Activated CD8-positive, alpha-beta T cell treated with anti-CD3 and anti-CD28 coated beads, Interleukin-2, amount 10 ng/mL, durations not matched to agents 7 days and 5 days (primary cell): ENCODE results near the gene FAM47E. TPM values are rescaled to one million over a fixed set of nuclear protein-coding genes. Genes with fewer than 3 reads are reported as not detected.

Experiments
- ATAC-seq: fragments of 150-1000 bp; cut with Tn5 transposase; one replicate; pipeline ENCODE4 v1.10.0; 2021; ENCODE audit warnings: moderate library complexity
- CTCF ChIA-PET: fragments of 350-600 bp; sonication (Branson Sonifier 250); formaldehyde crosslinking; loops from one replicate; lab custom pipeline; 2021; ENCODE audit warnings: antibody characterized with exemption; lab: Charles Lee
- POLR2A ChIA-PET: fragments of 350-600 bp; sonication (Branson Sonifier 250); formaldehyde crosslinking; loops from one replicate; lab custom pipeline; 2021; ENCODE audit warnings: antibody characterized with exemption; lab: Charles Lee
- DNase-seq: peaks from one replicate; pipeline ENCODE4 v3.0.0-alpha.2; 2020
- H3K27ac Mint-ChIP-seq: one replicate; pipeline ENCODE4 v1.8.0; 2021; ENCODE audit warnings: mild to moderate bottlenecking, mixed read lengths
- H3K27me3 Mint-ChIP-seq: one replicate; pipeline ENCODE4 v1.8.0; 2021; ENCODE audit warnings: low read depth, mixed read lengths
- H3K36me3 Mint-ChIP-seq: one replicate; pipeline ENCODE4 v1.8.0; 2021; ENCODE audit warnings: low read depth, mixed read lengths
- H3K4me1 Mint-ChIP-seq: one replicate; pipeline ENCODE4 v1.8.0; 2021; ENCODE audit warnings: low read depth, mixed read lengths
- H3K4me3 Mint-ChIP-seq: one replicate; pipeline ENCODE4 v1.8.0; 2021; ENCODE audit warnings: mild to moderate bottlenecking, mixed read lengths
- H3K9me3 Mint-ChIP-seq: one replicate; pipeline ENCODE4 v1.8.0; 2022; ENCODE audit warnings: mixed read lengths; ENCODE audit not compliant: insufficient read depth
- total RNA-seq, 2 experiments: library from RNA; stranded (reverse); gene quantifications; one replicate each; pipeline ENCODE4 v1.2.3, GENCODE V29; 2021

Gene FAM47E
- total RNA-seq, 2 experiments from 2014 or later, result not detected

DNA sequence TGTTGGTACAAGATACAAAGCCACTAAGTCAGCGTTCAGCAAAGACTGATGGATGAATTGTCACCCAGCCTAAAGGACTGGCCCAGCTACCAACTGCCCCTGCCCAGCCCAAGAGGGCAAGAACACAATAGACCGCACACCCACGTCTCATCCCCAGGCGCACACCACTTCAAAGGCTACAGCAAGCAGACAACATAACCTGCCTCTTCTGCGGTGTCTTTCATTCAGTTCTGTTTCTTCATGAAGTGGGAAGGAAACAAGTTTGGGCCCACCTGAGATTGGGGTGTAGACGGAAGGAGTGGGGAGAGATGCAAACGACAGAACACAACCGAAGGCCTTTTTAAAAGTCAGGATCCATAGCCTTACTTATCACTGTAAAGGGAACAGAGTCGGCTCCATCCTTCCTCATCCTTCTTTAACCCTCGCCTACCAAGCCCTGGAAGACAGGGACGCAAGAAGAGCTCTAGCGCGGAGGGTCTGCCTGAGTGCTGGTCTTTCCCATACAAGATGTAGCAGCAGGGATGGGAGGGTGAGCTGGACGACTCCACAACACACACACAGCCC, 38.6 kb upstream of the FAM47E start:
- H3K27me3 Mint-ChIP-seq, result peaks cover 21% of the 10 kb centered on the region
- no peaks in the 10 kb centered on the region for H3K9me3 Mint-ChIP-seq
- peak overlapping the region; percentile 87 for H3K27ac Mint-ChIP-seq
- H3K36me3 Mint-ChIP-seq, result no peaks in the 10 kb centered on the region
- ChIA-PET CTCF (interaction anchor here (1.2 kb wide), 1 partner anchor 13 kb away, joined by 4 read pairs; no protein-coding TSS in a partner anchor), POLR2A (interaction anchor here (0.8 to 1.7 kb wide), 3 partner anchors 9 to 65 kb away, joined by 3 to 6 read pairs (median 4); partner anchors contain the start of gene NUP54)
- peak overlapping the region; percentile 74 for H3K4me3 Mint-ChIP-seq
- H3K4me1 Mint-ChIP-seq, result peaks cover 29% of the 10 kb centered on the region
- ATAC-seq, result peak; percentile 23
- DNase-seq, result peak; percentile 59

DNA sequence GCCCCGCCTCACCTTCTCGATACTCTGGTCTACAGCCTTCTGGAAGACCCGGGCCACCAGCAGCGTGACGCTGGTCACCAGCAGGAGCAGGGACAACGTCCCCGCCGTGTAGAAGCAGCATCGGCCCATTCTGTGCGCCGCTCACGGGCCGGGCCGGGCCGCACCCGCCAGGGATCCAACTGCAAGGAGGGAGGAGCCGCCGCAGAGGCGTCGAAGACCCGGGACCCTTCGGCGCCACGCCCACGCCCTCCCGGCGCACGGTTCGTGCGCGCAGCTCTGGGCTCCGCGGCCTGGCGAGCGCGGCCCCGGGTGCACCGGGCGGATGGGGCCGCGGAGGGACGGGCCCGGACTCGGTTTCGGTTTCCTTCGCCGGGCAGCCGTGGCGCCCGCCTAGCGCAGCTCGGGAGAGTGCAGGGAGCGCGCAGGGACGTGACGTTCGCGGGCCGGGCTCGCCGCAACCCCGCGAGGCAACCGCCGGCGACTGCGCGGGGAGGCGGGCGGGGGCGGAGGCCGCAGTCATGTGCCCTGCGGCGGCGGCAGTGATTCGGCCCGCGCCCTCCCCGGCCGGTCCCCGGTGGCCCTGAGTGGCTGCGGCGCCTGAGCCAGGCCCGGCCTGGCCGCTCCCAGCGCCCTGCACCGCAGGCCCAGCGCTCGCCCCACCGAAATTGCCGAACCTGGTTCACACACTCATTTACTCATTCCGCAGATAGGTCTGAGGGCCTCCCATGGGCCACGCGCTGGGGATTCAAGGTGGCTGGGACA, 37.9 kb upstream of the FAM47E start, which contains the start of gene SCARB2:
SCARB2 (minus strand) TSS at position 410 of the 762 bp plus-strand sequence; CDS start at position 129, 281 bp downstream.
- Mint-ChIP-seq H3K9me3 (no peaks in the 10 kb centered on the region), H3K4me3 (peak within 1 kb of the TSS; percentile 74), H3K27ac (peak within 1 kb of the TSS; percentile 87), H3K36me3 (no peaks in the 10 kb centered on the region), H3K4me1 (peaks cover 28% of the 10 kb centered on the region), H3K27me3 (peaks cover 21% of the 10 kb centered on the region)
- DNase-seq, result peak; percentile 69
- peak; percentile 86 for ATAC-seq
- POLR2A ChIA-PET, result interaction anchor here (0.8 to 1.7 kb wide), 3 partner anchors 10 to 65 kb away, joined by 3 to 6 read pairs (median 4); partner anchors contain the start of gene NUP54
- CTCF ChIA-PET, result interaction anchor here (1.2 kb wide), 1 partner anchor 14 kb away, joined by 4 read pairs; no protein-coding TSS in a partner anchor

DNA sequence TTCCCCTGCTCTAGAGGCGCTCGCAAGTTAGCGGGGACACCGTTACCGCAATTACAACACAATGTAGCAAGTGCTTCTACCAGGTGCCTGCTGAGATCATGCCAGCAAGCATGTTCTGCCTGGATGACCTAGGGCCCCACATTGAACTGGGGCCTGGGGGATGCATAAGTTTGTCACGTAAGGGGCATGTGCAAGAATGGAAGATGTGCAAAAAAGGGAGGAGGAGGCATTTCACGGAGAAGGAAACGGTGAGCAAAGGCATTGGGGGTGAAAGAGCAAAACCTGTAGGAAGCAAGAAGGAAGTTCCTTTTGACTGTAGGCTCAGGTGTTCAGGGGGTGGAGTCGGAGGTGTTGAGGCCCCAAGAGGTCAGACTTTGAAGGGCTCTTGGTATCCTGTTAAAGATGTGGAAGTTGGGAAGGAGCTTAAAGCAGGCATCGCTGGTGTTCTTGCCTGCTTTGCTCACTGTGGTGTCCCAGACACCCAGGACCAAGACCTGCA, 37.3 kb upstream of the FAM47E start:
- no peaks in the 10 kb centered on the region for H3K36me3 Mint-ChIP-seq

DNA sequence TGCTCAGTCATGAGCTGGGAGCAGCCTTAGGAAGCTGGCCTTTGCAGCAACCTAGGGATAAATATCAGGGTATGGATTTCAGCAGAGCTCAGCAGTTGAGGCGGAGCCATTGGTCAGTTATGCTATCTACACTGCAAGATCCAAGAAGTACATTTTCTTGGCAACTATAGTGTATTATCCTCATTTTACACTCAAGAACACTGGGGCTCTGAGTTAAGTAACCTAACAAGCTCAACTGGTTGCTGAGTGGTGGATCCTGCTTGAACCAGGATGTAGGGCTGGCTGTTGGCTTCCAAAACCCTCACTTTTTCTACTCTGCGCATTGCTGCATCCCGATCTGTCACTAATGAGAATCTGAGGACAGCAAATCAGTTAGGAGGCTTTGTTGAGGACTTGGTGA, 36.4 kb upstream of the FAM47E start:
- ATAC-seq (no peak), DNase-seq (no peak)
- H3K9me3 Mint-ChIP-seq, result no peaks in the 10 kb centered on the region
- H3K36me3 Mint-ChIP-seq, result no peaks in the 10 kb centered on the region
- ChIA-PET POLR2A (no interaction called here), CTCF (interaction anchor here (1.6 kb wide), 1 partner anchor 36 kb away, joined by 5 read pairs; no protein-coding TSS in a partner anchor)
- H3K4me3 Mint-ChIP-seq, result no peak overlapping the region
- H3K4me1 Mint-ChIP-seq, result peaks cover 33% of the 10 kb centered on the region
- H3K27ac Mint-ChIP-seq, result no peak overlapping the region
- peaks cover 21% of the 10 kb centered on the region for H3K27me3 Mint-ChIP-seq

More for the DNA sequence above, 37.3 kb upstream of the FAM47E start:
- ChIA-PET CTCF (interaction anchor here (1.2 to 1.6 kb wide), 2 partner anchors 14 to 35 kb away, joined by 4 to 5 read pairs; no protein-coding TSS in a partner anchor), POLR2A (interaction anchor here (1.1 kb wide), 1 partner anchor 15 kb away, joined by 3 read pairs; no protein-coding TSS in a partner anchor)
- H3K4me3 Mint-ChIP-seq, result peak overlapping the region; percentile 73
- H3K9me3 Mint-ChIP-seq, result no peaks in the 10 kb centered on the region
- peaks cover 21% of the 10 kb centered on the region for H3K27me3 Mint-ChIP-seq
- peak overlapping the region; percentile 78 for H3K27ac Mint-ChIP-seq
- no peak for ATAC-seq
- no peak for DNase-seq
- peaks cover 27% of the 10 kb centered on the region for H3K4me1 Mint-ChIP-seq

DNA sequence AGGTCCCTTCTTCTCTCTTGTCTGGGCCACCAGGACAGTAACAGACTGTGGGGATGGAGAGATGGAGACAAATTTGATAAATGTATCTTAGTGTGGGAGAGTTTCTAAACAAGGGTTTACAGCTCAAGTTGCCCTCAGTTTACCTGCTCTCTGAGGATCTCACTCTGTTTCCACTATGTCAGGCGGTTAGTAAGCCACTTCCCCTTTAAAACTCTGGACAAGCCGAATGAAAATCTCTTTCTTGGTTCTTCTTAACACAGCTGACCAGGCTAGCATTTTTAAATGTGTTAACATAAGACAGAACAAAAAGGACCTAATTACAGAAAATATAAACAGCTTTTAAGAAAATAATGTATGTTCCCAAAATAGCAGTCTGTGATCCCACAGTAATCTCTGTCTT, 35.0 kb upstream of the FAM47E start:
- ChIA-PET CTCF (interaction anchor here (1.9 kb wide), 1 partner anchor 37 kb away, joined by 4 read pairs; no protein-coding TSS in a partner anchor), POLR2A (no interaction called here)
- ATAC-seq (no peak), DNase-seq (no peak)
- Mint-ChIP-seq H3K27me3 (peaks cover 21% of the 10 kb centered on the region), H3K9me3 (no peaks in the 10 kb centered on the region), H3K36me3 (no peaks in the 10 kb centered on the region), H3K4me1 (peaks cover 33% of the 10 kb centered on the region), H3K4me3 (no peak overlapping the region), H3K27ac (no peak overlapping the region)

DNA sequence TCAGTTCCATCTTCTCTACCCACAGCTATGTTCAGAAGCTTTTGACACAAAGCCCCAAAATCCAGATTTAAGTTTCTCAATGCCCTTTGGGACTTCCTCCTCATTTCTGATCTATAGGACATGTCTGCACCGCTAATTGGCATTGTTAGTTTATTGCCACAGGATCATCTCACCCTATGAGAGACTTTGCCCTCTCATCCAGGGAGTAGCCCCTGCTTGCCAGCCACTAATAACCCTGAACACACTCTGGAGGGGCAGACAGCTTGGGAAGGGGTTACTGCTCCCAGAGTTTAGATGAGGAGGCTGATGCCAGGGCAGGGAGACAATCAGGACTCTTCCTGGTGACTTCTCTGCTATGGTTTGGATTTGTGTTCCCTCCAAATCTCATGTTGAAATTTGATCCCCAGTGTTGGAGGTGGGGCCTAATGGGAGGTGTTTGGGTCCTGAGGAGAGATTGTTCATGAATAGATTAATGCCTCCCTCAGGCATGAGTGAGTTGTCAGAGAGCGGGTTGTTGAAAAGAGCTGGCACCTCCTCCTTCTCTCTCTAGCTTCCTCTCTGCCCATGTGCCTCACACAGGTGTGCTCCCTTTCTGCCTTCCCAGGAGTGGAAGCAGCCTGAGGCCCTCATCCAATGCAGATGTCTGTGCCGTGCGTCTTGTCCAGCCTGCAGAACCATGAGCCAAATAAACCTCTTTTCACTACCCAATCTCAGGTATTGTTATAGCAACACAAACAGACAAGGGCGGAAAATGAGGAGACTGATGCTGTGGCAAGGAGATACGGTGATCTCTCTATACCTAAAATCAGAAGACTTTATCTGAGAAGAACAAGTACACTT, 34.3 kb upstream of the FAM47E start:
- H3K4me3 Mint-ChIP-seq, result no peak overlapping the region
- peaks cover 30% of the 10 kb centered on the region for H3K4me1 Mint-ChIP-seq
- ATAC-seq (no peak), DNase-seq (no peak)
- H3K27me3 Mint-ChIP-seq, result peaks cover 21% of the 10 kb centered on the region
- ChIA-PET CTCF (interaction anchor here (1.5 to 1.9 kb wide), 2 partner anchors 16 to 38 kb away, joined by 3 to 4 read pairs; no protein-coding TSS in a partner anchor), POLR2A (no interaction called here)
- H3K36me3 Mint-ChIP-seq, result no peaks in the 10 kb centered on the region
- no peaks in the 10 kb centered on the region for H3K9me3 Mint-ChIP-seq
- no peak overlapping the region for H3K27ac Mint-ChIP-seq

DNA sequence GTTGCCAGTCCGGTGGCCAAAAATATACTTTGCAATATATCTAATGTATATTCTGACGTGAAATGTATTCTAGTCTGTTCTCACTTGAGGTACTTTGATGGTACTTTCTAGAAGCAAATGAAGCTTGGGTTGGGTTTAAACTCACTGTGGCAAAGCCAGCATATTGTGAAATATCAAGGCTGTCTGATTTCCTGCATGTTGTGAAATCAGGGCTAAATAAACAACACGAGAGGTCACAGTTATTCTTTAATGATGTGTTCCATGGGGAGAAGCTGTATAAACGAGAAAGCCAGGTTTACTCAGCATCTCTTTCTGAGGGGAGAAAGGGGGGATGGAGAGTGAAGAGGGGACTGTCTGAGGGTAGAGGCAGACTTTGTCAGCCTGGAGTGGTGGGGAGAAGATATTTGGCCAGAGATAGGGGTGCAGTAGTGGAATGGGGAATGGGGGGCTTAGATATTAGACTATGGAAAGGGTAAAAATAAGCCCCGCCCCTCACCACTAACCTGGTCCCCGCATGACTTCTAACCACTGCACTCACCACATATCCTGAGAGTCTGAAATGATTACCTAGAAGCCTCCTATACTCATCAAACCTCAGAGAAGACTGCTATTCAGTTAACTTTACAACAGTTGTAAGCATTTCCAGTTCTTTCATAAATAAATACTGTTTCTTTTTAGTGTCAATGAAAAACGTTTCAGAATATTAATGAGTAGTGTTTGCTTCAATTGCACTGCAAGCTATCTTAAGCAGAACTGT, 32.0 kb upstream of the FAM47E start:
- Mint-ChIP-seq H3K4me3 (no peak overlapping the region), H3K27ac (no peak overlapping the region), H3K9me3 (no peaks in the 10 kb centered on the region), H3K36me3 (no peaks in the 10 kb centered on the region), H3K27me3 (peaks cover 16% of the 10 kb centered on the region), H3K4me1 (peaks cover 12% of the 10 kb centered on the region)
- CTCF ChIA-PET, result no interaction called here
- ATAC-seq (no peak), DNase-seq (no peak)
- POLR2A ChIA-PET, result no interaction called here

DNA sequence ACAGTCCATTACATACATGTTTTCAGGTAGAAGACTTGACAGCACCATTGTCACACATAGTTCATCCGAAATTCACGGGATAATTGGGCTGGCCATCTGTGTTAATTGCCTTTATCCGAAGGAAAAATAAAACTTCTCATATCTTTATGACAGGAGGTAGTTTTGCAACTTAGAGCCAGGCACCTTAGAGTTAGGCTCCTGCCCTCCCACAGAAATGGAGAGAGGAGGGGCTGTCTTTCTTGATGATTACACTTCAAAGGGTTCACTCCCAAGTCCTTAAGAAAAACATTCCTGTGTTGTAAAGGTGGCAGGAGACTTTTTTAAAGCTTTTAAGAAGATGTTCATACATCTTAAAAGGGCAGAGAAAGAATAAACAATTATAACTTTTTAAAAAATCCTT, 27.4 kb upstream of the FAM47E start:
- peaks cover 7% of the 10 kb centered on the region for H3K4me1 Mint-ChIP-seq
- peaks cover 7% of the 10 kb centered on the region for H3K9me3 Mint-ChIP-seq
- H3K27me3 Mint-ChIP-seq, result peaks cover 3% of the 10 kb centered on the region
- no peak for ATAC-seq
- POLR2A ChIA-PET, result no interaction called here
- H3K4me3 Mint-ChIP-seq, result no peak overlapping the region
- no peak overlapping the region for H3K27ac Mint-ChIP-seq
- CTCF ChIA-PET, result no interaction called here
- DNase-seq, result no peak
- H3K36me3 Mint-ChIP-seq, result peaks cover 1% of the 10 kb centered on the region

DNA sequence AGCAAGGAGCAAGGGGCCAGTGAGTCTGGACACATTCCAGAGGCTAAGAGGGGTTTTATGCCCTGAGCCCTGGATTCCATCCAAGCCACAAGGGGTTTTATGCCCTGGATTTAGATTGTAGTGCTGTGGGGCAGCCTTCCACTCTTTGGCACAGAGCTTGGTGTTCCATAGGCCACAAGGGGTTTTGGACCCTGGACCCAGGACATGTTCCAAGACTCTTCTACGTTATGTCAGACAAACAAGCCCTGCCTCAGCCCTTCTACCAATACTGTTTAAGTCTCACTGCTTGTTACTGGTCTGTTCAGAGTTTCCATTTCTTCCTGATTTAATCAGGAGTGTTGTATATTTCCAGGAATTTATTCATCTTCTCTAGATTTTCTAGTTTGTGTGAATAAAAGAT, 25.1 kb upstream of the FAM47E start:
- peaks cover 3% of the 10 kb centered on the region for H3K27me3 Mint-ChIP-seq
- CTCF ChIA-PET, result no interaction called here
- POLR2A ChIA-PET, result no interaction called here

DNA sequence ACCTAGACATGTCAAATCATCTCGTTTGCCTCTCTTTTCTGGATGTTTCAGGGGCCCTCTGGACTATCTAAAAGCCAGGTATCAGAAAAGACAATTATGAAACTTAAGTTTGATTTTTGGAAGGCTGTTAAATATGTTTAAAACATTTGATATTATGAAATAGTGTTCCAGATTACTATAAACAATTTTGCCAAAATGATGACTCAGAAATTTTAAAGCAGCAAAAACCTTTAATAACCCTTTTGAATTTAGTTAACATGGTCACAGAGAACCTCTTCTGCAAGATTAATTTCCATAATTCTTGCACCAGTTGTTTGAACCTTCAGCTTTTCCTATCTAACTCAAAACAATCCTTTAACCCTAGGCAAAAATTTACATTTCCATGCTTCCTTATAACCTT, 18.8 kb upstream of the FAM47E start:
- Mint-ChIP-seq H3K9me3 (peaks cover 13% of the 10 kb centered on the region), H3K4me3 (no peak overlapping the region), H3K4me1 (no peaks in the 10 kb centered on the region), H3K36me3 (peaks cover 2% of the 10 kb centered on the region), H3K27ac (no peak overlapping the region), H3K27me3 (no peaks in the 10 kb centered on the region)
- POLR2A ChIA-PET, result no interaction called here
- CTCF ChIA-PET, result interaction anchor here (1.2 kb wide), 1 partner anchor 15 kb away, joined by 3 read pairs; no protein-coding TSS in a partner anchor
- DNase-seq (no peak), ATAC-seq (no peak)

More for the DNA sequence above, 25.1 kb upstream of the FAM47E start:
- no peak for DNase-seq
- peaks cover 2% of the 10 kb centered on the region for H3K36me3 Mint-ChIP-seq
- no peak overlapping the region for H3K27ac Mint-ChIP-seq
- no peaks in the 10 kb centered on the region for H3K4me1 Mint-ChIP-seq
- ATAC-seq, result no peak
- H3K4me3 Mint-ChIP-seq, result no peak overlapping the region
- H3K9me3 Mint-ChIP-seq, result peaks cover 7% of the 10 kb centered on the region
